GM18499 (cell line): ENCODE measurements around the gene MSMB.

Source experiments
- ATAC-seq: cut with Tn5 transposase; IDR thresholded peaks from one replicate; pipeline ENCODE4 v1.9.1; 2021; ENCODE audit warnings: moderate number of reproducible peaks; ENCODE audit not compliant: insufficient read depth, unreplicated experiment

Gene MSMB

GRCh38 chr10:46035923-46036849 is 9.9 kb downstream of the MSMB start:
- no peak for ATAC-seq

DNA sequence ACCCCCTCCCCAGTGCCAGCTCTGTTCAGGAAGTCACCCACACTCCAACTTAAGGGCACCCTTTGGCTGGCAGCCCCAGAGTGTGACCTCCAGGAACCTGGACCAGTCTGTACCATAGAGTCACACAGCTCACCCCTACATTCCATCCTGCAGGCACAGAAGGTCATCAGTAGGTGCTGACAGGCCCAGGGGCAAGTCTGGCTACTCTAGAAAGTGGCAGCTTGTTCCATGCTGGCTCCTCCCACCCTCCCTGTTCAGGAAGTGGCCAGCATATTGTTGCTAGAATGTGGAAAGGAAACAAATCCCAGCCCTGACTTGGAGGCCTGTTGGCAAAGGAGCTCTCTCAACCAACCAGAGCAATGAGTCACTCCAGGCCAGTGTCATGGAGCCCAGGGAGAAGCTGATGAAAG is 12.5 kb downstream of the MSMB start:
- no peak for ATAC-seq

- ATAC-seq, result no peak
Measured at GRCh38 chr10:46031648-46032532, 14.2 kb downstream of the MSMB start.

- ATAC-seq, result peak; percentile 96
Measured at GRCh38 chr10:46030091-46030937, 15.8 kb downstream of the MSMB start, which contains the start of gene NCOA4. Gene NCOA4, minus strand, starts transcription at chr10:46030623. Its CDS starts 13,943 bp downstream, at chr10:46016680.

GRCh38 chr10:46029461-46030030 is 16.5 kb downstream of the MSMB start:
- no peak for ATAC-seq

GRCh38 chr10:46028584-46029460 is 17.2 kb downstream of the MSMB start:
- ATAC-seq, result no peak

GRCh38 chr10:46026106-46026505 is 20.0 kb downstream of the MSMB start:
- ATAC-seq, result no peak

GRCh38 chr10:46025406-46025805 is 20.7 kb downstream of the MSMB start:
- ATAC-seq, result no peak

GRCh38 chr10:46024948-46025347 is 21.1 kb downstream of the MSMB start:
- no peak for ATAC-seq

DNA sequence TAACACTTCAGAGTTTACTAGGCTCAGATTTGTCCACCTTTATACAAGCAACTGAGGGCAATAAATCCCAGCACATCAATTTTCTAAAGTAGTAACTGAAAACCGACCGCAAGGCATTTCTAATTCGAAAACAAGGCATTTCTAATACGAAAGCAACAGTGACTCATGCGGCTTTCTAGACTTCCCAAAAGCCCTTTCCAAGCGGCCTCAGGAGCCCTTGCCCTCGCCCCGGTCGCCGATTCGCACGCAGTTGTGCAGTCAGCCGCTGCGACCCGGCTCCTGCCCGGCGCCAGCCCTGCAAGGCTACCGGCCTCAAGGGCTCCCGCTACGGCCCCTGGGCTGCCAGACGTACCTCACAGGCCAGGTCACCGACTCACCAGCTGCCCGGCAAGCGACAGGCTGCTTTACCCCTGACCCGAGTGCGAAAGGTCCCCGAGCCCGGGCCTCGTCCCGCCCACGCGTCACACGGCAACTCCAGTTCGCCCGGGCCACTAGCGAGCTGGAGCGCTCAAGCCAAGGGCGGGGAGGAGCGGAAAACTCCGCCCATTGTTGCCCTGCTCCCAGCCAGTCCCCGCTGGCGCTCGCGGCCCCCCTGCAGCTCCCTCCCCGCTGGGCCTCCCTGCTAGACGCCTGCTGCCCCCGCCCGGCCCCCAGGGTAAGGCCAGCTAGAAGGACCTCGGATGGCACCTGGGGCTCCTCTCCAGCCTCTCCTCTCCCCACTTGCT is 22.9 kb downstream of the MSMB start:
- ATAC-seq, result peak; percentile 66

GRCh38 chr10:46020344-46020657 is 25.8 kb downstream of the MSMB start:
- no peak for ATAC-seq

DNA sequence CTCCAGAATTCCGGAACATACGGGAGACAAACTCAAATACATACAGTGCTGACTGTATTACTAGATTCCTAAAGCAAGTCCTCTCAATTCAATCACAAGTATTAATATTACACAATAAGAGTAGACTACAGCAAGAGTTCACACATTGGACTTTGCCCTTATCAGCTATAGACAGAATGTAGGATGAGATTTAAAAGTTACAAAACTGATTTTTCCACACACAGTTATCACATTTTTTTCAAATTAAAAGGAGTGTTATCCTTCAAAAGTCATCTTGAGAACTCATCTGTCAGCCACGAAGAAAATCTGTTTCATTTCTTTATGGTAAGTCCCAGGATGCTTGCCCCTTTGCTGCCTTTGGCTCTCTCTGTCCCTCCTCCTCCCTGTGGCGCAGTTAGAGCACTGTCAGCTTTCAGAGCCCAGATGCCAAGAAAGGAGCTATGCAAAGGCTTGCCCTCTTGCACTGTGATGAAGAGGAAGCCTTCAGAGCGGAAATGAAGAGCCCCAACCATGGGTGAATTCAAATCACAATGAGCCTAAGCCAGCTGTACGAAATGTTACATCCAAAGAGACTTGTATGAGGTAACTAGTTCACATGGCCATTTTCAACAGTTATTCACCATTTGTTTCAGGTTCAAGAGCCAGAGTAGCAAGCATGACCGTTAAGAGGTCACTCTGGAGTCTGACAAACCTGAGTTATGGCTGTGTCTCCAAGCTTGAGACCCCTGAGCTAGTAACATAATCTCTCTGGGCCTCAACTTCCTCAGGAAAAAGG is 26.3 kb downstream of the MSMB start:
- ATAC-seq, result no peak

DNA sequence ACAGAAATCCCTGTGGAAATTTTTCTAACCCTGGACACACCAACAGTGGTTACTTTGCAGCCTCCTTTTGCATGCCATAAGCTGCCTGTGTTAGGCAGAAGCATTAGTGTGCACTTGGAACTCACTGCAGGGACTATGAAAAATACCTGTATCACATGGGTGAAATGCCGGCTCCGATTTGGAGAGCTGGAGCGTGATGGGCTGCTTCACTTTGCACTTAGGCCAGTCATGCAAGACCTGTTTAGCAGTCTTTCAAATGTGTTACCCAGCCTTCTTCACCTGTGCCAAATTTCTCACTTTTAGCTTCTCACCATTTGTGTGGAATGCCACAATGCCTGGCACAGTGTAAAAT is 26.9 kb downstream of the MSMB start:
- no peak for ATAC-seq

DNA sequence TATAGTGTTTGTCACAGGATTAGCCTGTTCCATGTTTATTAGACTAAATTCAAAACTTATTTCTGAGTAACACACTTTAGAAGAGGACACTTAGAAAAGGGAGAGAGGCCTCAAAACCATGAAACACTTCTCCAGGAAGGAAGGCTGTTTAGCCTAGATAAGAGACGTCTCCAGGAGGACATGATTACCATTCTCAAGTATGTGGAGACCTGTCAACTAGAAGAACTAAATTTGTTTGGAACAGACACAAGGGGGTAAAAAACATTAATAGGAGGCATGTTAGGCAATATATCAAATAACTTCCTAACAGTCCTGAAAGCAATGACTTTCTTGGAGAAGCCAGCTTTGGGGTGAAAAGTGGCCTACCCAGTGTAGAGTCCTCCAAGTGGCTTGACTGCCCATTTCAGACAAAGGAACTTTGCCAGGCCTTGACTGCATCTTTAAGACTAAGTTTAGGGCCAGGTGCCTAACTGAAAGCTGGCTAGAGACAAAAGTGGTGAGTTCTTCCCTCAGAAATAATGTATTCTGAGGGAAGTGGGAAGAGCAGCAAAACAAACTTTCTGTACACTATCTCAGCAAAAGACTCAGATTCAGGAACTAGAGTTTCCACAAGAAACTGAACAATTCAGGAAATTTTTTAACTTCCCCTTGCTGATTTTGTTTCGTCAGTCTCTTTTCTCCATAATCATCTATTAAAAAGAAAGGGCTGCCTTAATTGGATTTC is 27.5 kb downstream of the MSMB start:
- no peak for ATAC-seq

- no peak for ATAC-seq
Measured at GRCh38 chr10:46017733-46018132, 28.3 kb downstream of the MSMB start.

- no peak for ATAC-seq
Measured at GRCh38 chr10:46016811-46017210, 29.3 kb downstream of the MSMB start.

DNA sequence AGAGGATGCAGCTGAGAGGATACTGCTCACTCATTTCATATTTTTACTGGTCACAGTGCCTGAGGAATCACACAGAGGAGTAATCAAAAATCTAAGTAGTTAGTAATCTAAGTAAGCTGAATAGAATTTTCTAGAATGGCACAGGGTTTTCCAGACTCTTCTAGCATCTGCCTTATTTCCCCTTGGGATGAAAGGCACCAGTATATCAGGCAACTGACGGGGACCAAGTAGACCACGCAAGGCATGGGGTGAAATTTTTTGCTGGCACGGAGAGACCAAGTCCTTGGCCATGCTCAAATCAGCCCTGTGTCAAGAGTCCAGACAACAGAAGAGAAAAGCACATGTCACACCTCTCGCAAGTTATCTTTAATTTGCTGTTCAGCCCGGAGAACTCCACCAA is 29.9 kb downstream of the MSMB start:
- ATAC-seq, result no peak
